NCI-H2227 (cell line): ENCODE data around the gene FAM210A.

ENCODE experiments used
- DNase-seq: peaks from one replicate; lab custom pipeline; 2025; ENCODE audit not compliant: unreplicated experiment; lab: John Stamatoyannopoulos, UW

Gene FAM210A

DNA sequence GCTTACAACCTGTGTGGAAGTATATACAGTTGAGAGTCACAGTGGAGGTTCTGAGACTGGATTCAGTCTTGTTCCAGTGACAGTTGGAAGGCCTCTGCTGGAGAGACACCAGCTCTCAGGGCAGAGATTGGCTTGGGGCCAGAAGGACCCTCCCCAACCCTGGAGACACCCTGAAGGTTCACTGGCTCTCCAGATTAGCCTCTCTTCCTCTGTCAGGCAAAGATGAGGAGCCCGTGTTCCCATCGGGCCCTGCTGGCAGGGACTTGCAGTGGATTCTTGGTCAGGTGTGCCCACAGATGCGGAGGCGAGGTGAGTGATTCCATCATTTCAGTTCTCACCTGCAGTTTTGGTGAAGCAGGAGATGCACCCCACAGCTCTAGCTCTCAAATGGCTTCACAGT is 78.6 kb downstream of the FAM210A start:
- DNase-seq: no peak

- no peak for DNase-seq
Observed at GRCh38 chr18:13646633-13647032, 79.7 kb downstream of the FAM210A start.

GRCh38 chr18:13645093-13645492 is 81.3 kb downstream of the FAM210A start:
- no peak for DNase-seq

DNA sequence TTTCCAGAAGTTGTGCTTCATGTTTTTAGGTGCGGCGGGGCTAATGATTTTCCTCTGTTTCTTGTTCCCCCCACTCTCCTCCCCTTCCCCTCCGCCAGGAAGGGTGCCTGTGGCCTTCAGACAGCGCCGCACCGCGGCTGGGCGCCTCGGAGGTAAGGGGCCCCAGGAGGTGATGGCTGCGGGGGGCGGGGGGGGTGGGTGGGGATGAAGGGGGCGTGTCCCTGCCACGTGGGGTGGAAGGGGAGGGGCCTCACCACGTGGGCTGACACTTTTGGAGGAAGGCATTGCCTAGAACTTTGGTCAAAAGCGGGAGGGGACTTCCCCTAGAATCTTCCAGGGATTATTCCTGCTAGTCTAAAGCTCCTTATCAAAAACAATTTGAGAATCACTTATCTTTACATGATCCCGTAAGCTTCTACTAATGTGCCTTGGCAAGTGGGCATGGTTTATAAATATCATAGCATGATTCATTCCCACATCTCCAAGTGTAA is 83.1 kb downstream of the FAM210A start:
- DNase-seq: no peak

GRCh38 chr18:13642440-13642827 is 83.9 kb downstream of the FAM210A start:
- DNase-seq: no peak

DNA sequence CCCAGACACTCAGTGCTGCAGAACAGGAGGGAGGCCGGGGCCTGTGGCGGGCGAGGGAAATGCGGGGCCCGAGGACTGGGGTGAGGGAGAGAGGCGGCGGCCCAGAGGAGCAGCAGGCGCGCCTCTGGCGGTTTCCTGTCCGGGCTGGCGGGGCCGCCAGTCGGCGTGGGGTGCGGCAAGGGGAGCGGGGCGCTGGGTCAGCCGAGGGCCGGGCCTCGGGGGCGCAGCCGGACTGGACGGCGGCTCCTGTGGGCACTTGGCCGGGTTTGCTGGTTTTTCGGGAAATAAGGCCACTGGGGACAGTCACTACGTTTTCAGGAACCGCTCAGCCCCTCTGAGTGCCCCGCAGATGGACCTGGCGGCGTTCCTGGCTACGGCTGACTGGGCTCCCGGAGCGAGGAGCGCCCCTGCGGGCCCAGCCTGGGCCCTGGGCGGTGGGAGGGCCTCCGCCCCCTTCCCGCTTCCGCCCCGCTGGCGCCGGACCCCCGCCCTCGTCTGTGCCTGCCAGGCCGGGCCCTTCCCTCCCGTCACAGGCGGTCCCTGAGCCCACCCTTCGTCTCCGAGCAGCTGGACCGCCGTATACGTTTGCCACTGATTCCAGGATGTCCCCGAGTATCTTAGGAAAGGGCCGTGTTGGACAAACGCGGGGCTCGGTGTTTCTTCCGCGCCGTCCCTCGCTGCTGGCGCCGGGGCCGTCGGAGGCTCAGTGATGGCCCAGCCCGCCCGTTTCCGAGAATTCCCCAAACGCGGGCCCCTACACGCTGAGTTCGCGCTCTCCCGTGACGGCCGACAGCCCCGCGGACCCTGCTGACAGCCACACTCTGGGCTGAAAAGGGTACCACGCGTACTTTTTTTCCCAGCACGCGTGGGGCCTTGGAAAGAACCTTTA is 84.6 kb downstream of the FAM210A start:
- DNase-seq: no peak

DNA sequence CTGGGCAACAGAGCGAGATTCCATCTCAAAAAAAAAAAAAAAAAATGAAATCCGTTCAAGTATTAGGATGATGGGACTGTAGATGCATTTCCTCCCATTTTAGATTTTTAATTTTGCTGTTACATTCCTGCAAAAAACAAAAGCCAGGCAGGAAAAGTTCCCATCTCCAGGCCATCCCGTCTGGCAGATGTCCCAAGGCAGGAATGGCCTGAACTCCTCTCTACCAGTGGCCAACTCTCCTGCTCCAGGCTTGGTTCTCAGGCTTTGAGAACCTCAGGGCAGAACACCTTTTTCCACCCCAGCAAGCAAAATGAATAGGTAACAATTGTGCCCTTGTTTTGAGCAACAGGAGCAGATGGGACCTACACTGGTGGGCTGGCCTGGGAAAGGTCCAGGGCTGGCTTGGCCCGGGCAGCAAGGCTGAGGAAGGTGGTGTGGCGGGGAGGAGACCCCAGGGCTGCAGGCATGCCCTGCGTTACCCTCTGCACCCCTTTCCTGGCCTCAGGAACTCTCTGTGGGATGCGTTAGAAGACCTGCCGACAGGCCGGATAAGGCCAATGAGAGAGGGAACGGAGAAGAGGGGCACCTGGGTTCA is 86.0 kb downstream of the FAM210A start:
- no peak for DNase-seq

GRCh38 chr18:13638719-13639595 is 87.4 kb downstream of the FAM210A start:
- no peak for DNase-seq

GRCh38 chr18:13635046-13635445 is 91.3 kb downstream of the FAM210A start:
- DNase-seq: no peak

DNA sequence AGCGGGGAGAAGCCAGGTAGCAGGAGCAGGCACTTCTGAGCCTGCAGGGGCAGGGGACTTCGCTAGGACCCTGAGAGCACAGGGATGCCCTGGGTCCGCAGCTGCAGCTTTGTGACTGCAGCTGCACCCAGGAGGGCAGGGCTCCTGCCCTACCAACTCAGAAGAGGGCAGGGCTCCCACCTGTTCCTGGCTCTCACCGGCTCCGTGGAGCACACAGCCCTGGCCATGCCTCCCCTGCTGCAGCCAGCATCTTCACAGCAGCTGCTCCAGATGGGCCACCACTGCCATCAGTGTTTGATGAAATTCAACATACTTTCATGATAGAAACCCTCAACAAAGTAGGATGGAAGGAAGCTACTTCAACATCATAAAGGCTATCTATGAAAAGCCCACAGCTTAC is 92.7 kb downstream of the FAM210A start:
- no peak for DNase-seq

GRCh38 chr18:13630716-13631268 is 95.6 kb downstream of the FAM210A start:
- DNase-seq: no peak

GRCh38 chr18:13629841-13630715 is 96.3 kb downstream of the FAM210A start:
- peak; percentile 82 for DNase-seq

DNA sequence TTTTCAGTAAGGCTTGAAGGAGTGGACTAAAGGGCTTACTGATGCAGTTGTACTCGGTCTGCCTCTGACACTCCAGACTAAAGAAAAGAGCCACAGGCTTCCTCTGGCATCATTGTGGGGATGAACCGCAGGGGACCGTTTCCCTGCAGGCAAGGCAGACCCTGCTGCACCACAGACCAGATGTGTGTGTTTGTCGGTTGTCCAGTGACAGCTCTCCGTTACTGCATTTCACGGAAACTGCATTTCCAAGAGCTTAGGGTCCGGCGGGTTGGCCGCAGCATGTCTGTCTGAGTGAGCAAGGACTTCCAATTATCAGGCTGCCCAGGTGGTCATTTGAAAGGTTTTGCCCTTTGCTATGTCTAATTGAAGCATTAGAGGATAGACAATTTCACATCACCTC is 98.1 kb downstream of the FAM210A start:
- peak; percentile 42 for DNase-seq

DNA sequence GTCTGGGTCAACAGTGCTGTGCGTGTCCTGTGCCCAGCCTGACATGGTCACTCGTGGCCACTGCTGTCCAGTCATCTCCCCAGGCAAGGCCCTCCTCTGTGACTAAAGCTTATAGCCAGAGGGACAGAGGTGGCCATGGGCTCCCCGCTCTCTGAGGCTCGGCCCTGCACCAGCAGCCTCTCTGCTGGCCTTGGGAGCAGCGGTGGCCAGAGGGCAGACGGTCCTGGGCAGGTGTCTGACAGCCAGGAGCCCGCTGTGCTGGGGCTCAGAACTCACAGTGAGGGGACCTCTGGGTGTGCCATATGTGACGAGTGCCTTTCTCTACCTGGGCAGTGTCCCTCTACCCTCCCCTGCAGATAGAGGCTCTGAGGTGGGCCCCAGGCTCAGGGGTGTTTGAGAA is 98.7 kb downstream of the FAM210A start:
- no peak for DNase-seq

GRCh38 chr18:13626544-13626908 is 99.8 kb downstream of the FAM210A start:
- no peak for DNase-seq

GRCh38 chr18:13625843-13626543 is 100.4 kb downstream of the FAM210A start:
- no peak for DNase-seq

DNA sequence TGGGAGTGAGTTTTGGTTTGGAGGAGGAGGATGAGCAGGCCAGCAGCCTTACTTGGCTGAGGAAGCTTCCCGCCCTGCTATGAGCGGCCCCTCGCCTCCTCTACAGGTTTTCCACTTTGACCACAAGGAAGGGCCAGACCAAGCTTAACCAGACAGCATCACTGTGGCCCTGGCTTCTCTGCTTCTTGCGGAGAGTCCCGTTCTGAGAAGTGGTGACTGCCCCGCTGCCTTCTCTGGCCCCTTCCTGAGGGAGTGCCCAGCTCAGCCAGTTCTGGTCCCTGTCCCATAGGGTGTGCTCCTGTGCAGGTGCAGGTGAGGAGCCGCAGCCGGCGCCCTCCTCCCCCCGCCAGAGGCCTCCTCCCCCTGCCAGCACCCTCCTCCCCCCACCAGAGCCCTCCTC is 101.0 kb downstream of the FAM210A start:
- DNase-seq: no peak

- no peak for DNase-seq
Observed at GRCh38 chr18:13624563-13625237, 101.7 kb downstream of the FAM210A start.

DNA sequence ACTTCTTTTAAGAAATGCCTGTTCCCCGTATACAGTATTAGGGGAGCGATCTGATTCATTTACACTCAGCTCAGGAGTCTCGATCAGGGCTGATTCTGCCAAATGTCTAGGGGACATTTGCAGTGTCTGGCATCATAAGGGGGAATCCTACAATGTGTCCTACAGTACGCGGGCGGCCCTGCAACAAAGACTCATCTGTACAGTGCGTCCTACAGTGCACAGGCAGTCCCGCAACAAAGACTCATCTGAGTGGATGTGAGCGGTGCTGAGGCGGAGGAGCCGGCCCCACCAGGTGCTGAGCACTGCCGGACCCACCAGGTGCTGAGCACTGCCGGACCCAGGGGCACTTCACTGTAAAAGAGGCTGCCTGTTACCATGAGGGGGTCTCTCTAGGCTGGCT is 102.5 kb downstream of the FAM210A start:
- no peak for DNase-seq
